DMS53 treated with DMSO at 0.1 percent for 48 hours (cell line): ENCODE measurements around the gene MORF4L2.

Experiments
- DNase-seq: peaks from one replicate; lab custom pipeline; 2025; ENCODE audit not compliant: unreplicated experiment; lab: John Stamatoyannopoulos, UW

Gene MORF4L2

GRCh38 chrX:103635436-103635835, 51.1 kb downstream of the MORF4L2 start:
- DNase-seq = no peak

- DNase-seq = no peak
Observed at GRCh38 chrX:103631145-103631544, 55.4 kb downstream of the MORF4L2 start.

GRCh38 chrX:103630171-103630511, 56.4 kb downstream of the MORF4L2 start:
- no peak for DNase-seq

GRCh38 chrX:103629318-103630170, 57.0 kb downstream of the MORF4L2 start:
- DNase-seq = peak; percentile 17

GRCh38 chrX:103628386-103629317, 57.8 kb downstream of the MORF4L2 start, which contains the start of gene TCEAL1:
TSS of gene TCEAL1 (plus strand) at chrX:103628975. CDS start at chrX:103629917, 942 bp downstream.
- peak; percentile 71 for DNase-seq

- DNase-seq = no peak
Observed at GRCh38 chrX:103626855-103627254, 59.6 kb downstream of the MORF4L2 start.
